K562 (cell line): ENCODE measurements around the gene GLE1. TPM values are rescaled to one million over a fixed set of nuclear protein-coding genes. Genes with fewer than 3 reads are reported as not detected.

ENCODE experiments used
- CBX3 ChIP-seq, 2 experiments: IDR thresholded peaks; 1 replicate in 1 of 2; 2 replicates in 1 of 2; pipeline ENCODE4 v1.6.1; 2012; ENCODE audit warnings: inconsistent platforms in 2 of 2, low read length in 2 of 2, borderline replicate concordance in 1 of 2, control low read depth in 1 of 2
- ETV1 ChIP-seq: fragments of 450-650 bp; conservative IDR thresholded peaks from 2 replicates; pipeline ENCODE4 v1.6.1; 2016; ENCODE audit warnings: missing genetic modification characterization, control low read depth, low read depth, missing compliant biosample characterization
- FOXJ3 ChIP-seq: sonication (generic); formaldehyde crosslinking; IDR thresholded peaks from 2 replicates; pipeline ENCODE4 v1.4.0; 2020; ENCODE audit warnings: mild to moderate bottlenecking, missing genetic modification reagents
- KLF6 ChIP-seq: fragments of 250-450 bp; sonication (Bioruptor Pico); IDR thresholded peaks from 2 replicates; pipeline ENCODE4 v1.4.0; 2020; ENCODE audit warnings: mild to moderate bottlenecking, moderate library complexity, borderline replicate concordance
- MCM3 ChIP-seq: fragments of 450-650 bp; IDR thresholded peaks from 2 replicates; pipeline ENCODE4 v1.6.1; 2016
- MCM7 ChIP-seq, 2 experiments: fragments of 450-650 bp; IDR thresholded peaks; 2 replicates each; pipeline ENCODE4 v1.6.1; 2016 to 2018
- MECOM ChIP-seq: fragments of 250-450 bp; sonication (Bioruptor Pico); IDR thresholded peaks from 2 replicates; pipeline ENCODE4 v1.8.0; 2022; ENCODE audit warnings: inconsistent platforms
- NFE2 ChIP-seq: IDR thresholded peaks from 2 replicates; pipeline ENCODE4 v1.6.1; 2014; ENCODE audit warnings: antibody characterized with exemption, low read depth
- NRF1 ChIP-seq, 2 experiments: fragments of 450-650 bp; IDR thresholded peaks in 1 of 2; conservative IDR thresholded peaks in 1 of 2; 2 replicates each; pipeline ENCODE4 v1.6.1; 2014; ENCODE audit warnings: mild to moderate bottlenecking in 2 of 2
- RCOR1 ChIP-seq, 2 experiments: IDR thresholded peaks; 2 replicates each; pipeline ENCODE4 v1.6.1; 2012; ENCODE audit warnings: low read depth in 2 of 2, low read length in 2 of 2, borderline replicate concordance in 1 of 2, improper control_type of control experiment in 1 of 2
- ZNF175 ChIP-seq: fragments of 200-800 bp; sonication (Bioruptor generic); IDR thresholded peaks from 2 replicates; pipeline ENCODE4 v1.6.1; 2016; ENCODE audit warnings: low read depth, mild to moderate bottlenecking, missing genetic modification characterization, missing compliant biosample characterization
- ZNF316 ChIP-seq: fragments of 450-650 bp; IDR thresholded peaks from 2 replicates; pipeline ENCODE4 v1.6.1; 2016
- polyA plus RNA-seq, 8 experiments: library from polyadenylated mRNA; depleted of rRNA in 4 of 8; stranded (reverse) in 5 of 8; unstranded in 3 of 8; fragments of >200 nt; fragmentation: Nextera tagmentation in 2 of 8; fragmentation: Illumina TruSeq in 1 of 8; extraction: Ambion mirVana in 2 of 8; extraction: Trizol in 1 of 8; gene quantifications; 2 replicates each; pipeline versions ENCODE4 v1.2.1 to v1.2.3, GENCODE V29; 2011 to 2014; ENCODE audit warnings: inconsistent platforms in 1 of 8, missing spikeins in 1 of 8
- total RNA-seq, 7 experiments: library from RNA; depleted of rRNA in 6 of 7; stranded (reverse); fragments of >200 nt in 6 of 7; fragmentation: Illumina TruSeq in 2 of 7; extraction: Trizol in 2 of 7; gene quantifications; 2 replicates each; pipeline versions ENCODE4 v1.2.1 to v1.2.3, GENCODE V29; 2011 to 2021; ENCODE audit warnings: low replicate concordance in 1 of 7
- TF ChIP-seq, protein P1 (sequence below): sonication (generic); formaldehyde crosslinking; IDR thresholded peaks from 2 replicates; pipeline ENCODE4 v1.8.1; 2023; ENCODE audit warnings: missing genetic modification reagents, mild to moderate bottlenecking, borderline replicate concordance
- TF ChIP-seq, protein P2 (sequence below): fragments of 250-450 bp; sonication (Bioruptor Pico); IDR thresholded peaks from 2 replicates; pipeline ENCODE4 v1.8.0; 2022; ENCODE audit warnings: moderate library complexity, mild to moderate bottlenecking, inconsistent platforms
- TF ChIP-seq, protein P3 (sequence below): fragments of 200-400 bp; formaldehyde crosslinking; IDR thresholded peaks from 2 replicates; pipeline ENCODE4 v1.6.1; 2017; ENCODE audit warnings: mild to moderate bottlenecking, low read depth, low read length, moderate library complexity
- TF ChIP-seq, protein P4 (sequence below), 2 experiments: fragments of 200-800 bp in 1 of 2; sonication (Bioruptor generic) in 1 of 2; sonication (generic) in 1 of 2; formaldehyde crosslinking in 1 of 2; IDR thresholded peaks in 1 of 2; conservative IDR thresholded peaks in 1 of 2; 2 replicates each; pipeline versions ENCODE4 v1.5.0 to v1.6.1; 2016 to 2020; ENCODE audit warnings: missing compliant biosample characterization in 1 of 2, missing genetic modification characterization in 1 of 2, missing genetic modification reagents in 1 of 2

The GLE1 gene
- total and polyA plus RNA-seq, 9 of the 15 experiments (the other 6 are each of a cell fraction or from before 2014, with no cell fraction given), result 15.9 to 44.8 (median 37.6) TPM

DNA sequence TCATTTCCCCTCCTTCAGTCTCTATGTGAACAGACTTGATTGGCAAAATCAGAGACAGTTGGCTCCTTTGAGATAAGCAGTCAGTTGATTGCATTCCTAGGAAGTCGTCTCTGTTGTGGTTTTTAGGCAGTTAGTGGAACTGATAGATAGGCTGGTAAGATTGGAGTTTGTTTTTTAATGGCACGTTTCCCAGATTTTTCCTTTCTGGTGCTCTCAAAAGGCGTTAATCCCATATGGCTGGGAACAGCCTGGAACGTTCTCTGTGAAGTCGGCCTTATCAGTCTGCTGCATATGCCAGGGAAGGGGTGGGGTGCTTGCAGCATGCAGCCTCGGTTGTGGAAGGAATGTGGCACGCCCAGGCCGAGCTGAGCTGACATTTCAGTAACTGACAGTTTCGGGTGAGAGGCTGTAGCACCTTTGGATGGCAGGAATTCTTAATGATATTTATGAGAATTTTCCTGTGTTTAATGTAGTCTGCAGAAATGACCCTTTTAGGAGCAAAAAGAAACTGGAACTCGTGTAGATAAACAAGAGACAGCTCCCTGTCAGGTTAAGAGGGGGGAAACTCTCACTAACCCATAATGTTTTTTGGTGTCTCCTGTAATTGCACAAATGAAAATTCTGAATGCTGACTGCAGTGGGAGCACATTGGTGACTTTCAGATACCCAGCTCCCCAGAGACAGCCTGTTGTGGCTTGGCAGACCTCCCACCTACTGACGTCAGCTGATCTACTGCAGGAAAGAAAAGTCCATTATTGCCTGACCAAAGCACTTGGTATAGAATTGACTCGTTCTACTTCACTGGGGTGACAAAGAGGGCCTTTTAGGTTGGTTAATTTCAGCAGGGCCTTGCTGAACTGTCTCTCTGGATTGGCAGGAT lies 54.2 kb downstream of the GLE1 start (continued):
- TF ChIP-seq, protein P1, sequence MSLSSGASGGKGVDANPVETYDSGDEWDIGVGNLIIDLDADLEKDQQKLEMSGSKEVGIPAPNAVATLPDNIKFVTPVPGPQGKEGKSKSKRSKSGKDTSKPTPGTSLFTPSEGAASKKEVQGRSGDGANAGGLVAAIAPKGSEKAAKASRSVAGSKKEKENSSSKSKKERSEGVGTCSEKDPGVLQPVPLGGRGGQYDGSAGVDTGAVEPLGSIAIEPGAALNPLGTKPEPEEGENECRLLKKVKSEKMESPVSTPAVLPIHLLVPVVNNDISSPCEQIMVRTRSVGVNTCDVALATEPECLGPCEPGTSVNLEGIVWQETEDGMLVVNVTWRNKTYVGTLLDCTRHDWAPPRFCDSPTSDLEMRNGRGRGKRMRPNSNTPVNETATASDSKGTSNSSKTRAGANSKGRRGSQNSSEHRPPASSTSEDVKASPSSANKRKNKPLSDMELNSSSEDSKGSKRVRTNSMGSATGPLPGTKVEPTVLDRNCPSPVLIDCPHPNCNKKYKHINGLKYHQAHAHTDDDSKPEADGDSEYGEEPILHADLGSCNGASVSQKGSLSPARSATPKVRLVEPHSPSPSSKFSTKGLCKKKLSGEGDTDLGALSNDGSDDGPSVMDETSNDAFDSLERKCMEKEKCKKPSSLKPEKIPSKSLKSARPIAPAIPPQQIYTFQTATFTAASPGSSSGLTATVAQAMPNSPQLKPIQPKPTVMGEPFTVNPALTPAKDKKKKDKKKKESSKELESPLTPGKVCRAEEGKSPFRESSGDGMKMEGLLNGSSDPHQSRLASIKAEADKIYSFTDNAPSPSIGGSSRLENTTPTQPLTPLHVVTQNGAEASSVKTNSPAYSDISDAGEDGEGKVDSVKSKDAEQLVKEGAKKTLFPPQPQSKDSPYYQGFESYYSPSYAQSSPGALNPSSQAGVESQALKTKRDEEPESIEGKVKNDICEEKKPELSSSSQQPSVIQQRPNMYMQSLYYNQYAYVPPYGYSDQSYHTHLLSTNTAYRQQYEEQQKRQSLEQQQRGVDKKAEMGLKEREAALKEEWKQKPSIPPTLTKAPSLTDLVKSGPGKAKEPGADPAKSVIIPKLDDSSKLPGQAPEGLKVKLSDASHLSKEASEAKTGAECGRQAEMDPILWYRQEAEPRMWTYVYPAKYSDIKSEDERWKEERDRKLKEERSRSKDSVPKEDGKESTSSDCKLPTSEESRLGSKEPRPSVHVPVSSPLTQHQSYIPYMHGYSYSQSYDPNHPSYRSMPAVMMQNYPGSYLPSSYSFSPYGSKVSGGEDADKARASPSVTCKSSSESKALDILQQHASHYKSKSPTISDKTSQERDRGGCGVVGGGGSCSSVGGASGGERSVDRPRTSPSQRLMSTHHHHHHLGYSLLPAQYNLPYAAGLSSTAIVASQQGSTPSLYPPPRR (CRISPR knock-in tag), result peak; percentile 97; the same call in 1 of the 2 replicates
- TF ChIP-seq NRF1 (conservative IDR thresholded peaks at IDR 0.05 in 1 of 2, IDR thresholded peaks at IDR 0.05 in 1 of 2) (peak in 1 of 2 experiments; percentile 16; a peak in 1 of 4 replicates), MECOM (CRISPR knock-in tag) (peak; percentile 47; the same call in 1 of the 2 replicates), CBX3 (IDR thresholded peaks at IDR 0.05; ENCODE audit: borderline replicate concordance in 1 of 2, low read length in 2 of 2) (peak in 1 of 2 experiments; percentile 18; a peak in 1 of 3 replicates), RCOR1 (IDR thresholded peaks at IDR 0.05; ENCODE audit: borderline replicate concordance in 1 of 2, low read depth in 2 of 2, low read length in 2 of 2) (peak; percentile 100), MCM3 (no peak), MCM7 (IDR thresholded peaks at IDR 0.05) (peak in 1 of 2 experiments; percentile 73; a peak in 1 of 4 replicates), NFE2 (no peak), FOXJ3 (CRISPR knock-in tag) (no peak), ZNF175 (CRISPR knock-in tag) (peak; percentile 93), KLF6 (CRISPR knock-in tag) (peak; percentile 43; the same call in 1 of the 2 replicates), ZNF316 (no peak), ETV1 (tag) (peak; percentile 80)
- TF ChIP-seq, protein P2, sequence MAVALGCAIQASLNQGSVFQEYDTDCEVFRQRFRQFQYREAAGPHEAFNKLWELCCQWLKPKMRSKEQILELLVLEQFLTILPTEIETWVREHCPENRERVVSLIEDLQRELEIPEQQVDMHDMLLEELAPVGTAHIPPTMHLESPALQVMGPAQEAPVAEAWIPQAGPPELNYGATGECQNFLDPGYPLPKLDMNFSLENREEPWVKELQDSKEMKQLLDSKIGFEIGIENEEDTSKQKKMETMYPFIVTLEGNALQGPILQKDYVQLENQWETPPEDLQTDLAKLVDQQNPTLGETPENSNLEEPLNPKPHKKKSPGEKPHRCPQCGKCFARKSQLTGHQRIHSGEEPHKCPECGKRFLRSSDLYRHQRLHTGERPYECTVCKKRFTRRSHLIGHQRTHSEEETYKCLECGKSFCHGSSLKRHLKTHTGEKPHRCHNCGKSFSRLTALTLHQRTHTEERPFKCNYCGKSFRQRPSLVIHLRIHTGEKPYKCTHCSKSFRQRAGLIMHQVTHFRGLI (CRISPR knock-in tag), result peak; percentile 67; the same call in 1 of the 2 replicates
- TF ChIP-seq, protein P3, sequence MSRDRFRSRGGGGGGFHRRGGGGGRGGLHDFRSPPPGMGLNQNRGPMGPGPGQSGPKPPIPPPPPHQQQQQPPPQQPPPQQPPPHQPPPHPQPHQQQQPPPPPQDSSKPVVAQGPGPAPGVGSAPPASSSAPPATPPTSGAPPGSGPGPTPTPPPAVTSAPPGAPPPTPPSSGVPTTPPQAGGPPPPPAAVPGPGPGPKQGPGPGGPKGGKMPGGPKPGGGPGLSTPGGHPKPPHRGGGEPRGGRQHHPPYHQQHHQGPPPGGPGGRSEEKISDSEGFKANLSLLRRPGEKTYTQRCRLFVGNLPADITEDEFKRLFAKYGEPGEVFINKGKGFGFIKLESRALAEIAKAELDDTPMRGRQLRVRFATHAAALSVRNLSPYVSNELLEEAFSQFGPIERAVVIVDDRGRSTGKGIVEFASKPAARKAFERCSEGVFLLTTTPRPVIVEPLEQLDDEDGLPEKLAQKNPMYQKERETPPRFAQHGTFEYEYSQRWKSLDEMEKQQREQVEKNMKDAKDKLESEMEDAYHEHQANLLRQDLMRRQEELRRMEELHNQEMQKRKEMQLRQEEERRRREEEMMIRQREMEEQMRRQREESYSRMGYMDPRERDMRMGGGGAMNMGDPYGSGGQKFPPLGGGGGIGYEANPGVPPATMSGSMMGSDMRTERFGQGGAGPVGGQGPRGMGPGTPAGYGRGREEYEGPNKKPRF, result no peak
- TF ChIP-seq, protein P4, sequence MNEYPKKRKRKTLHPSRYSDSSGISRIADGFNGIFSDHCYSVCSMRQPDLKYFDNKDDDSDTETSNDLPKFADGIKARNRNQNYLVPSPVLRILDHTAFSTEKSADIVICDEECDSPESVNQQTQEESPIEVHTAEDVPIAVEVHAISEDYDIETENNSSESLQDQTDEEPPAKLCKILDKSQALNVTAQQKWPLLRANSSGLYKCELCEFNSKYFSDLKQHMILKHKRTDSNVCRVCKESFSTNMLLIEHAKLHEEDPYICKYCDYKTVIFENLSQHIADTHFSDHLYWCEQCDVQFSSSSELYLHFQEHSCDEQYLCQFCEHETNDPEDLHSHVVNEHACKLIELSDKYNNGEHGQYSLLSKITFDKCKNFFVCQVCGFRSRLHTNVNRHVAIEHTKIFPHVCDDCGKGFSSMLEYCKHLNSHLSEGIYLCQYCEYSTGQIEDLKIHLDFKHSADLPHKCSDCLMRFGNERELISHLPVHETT (CRISPR knock-in tag; conservative IDR thresholded peaks at IDR 0.05 in 1 of 2, IDR thresholded peaks at IDR 0.05 in 1 of 2), result peak in 1 of 2 experiments; percentile 77; a peak in 2 of 4 replicates
